ENCODE measurements around the gene CHST3. TPM values are rescaled to one million over a fixed set of nuclear protein-coding genes. Genes with fewer than 3 reads are reported as not detected.

Gene CHST3
- polyA plus RNA-seq, 1 donor from 2014 or later, result 4.1 TPM

DNA sequence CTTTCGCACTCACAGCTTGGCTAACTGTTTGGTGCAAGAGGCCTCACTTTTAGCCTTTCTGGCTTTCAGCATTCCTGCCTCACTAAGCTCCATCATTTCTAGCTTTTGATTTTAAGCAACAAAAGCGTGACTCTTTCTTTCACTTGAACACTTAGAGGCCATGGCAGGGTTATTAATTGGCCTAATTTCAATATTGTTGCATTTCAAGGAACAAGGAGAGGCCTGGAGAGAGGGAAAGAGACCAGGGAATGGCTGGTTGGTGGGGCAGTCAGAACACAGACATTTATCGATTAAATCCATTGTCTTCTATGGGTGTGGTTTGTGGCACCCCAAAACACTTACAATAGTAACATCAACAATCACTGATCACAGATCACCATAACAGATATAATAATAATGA is 31.3 kb downstream of the CHST3 start:
- TF ChIP-seq EZH2 (IDR thresholded peaks at IDR 0.05; ENCODE audit: borderline replicate concordance, insufficient read depth, low read length, poor library complexity, severe bottlenecking) (no peak), MXI1 (conservative IDR thresholded peaks at IDR 0.05; ENCODE audit: poor library complexity, severe bottlenecking) (no peak), TAF1 (IDR thresholded peaks at IDR 0.05; ENCODE audit: low read depth) (no peak), EP300 (conservative IDR thresholded peaks at IDR 0.05; ENCODE audit: poor library complexity, severe bottlenecking) (no peak), SMC3 (conservative IDR thresholded peaks at IDR 0.05; ENCODE audit: poor library complexity) (no peak), RAD21 (conservative IDR thresholded peaks at IDR 0.05) (no peak), POLR2AphosphoS5 (IDR thresholded peaks at IDR 0.05) (no peak)
- TF ChIP-seq, protein P1, sequence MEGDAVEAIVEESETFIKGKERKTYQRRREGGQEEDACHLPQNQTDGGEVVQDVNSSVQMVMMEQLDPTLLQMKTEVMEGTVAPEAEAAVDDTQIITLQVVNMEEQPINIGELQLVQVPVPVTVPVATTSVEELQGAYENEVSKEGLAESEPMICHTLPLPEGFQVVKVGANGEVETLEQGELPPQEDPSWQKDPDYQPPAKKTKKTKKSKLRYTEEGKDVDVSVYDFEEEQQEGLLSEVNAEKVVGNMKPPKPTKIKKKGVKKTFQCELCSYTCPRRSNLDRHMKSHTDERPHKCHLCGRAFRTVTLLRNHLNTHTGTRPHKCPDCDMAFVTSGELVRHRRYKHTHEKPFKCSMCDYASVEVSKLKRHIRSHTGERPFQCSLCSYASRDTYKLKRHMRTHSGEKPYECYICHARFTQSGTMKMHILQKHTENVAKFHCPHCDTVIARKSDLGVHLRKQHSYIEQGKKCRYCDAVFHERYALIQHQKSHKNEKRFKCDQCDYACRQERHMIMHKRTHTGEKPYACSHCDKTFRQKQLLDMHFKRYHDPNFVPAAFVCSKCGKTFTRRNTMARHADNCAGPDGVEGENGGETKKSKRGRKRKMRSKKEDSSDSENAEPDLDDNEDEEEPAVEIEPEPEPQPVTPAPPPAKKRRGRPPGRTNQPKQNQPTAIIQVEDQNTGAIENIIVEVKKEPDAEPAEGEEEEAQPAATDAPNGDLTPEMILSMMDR (IDR thresholded peaks at IDR 0.05; ENCODE audit: poor library complexity, severe bottlenecking), result no peak
- Histone ChIP-seq H3K9me2 (ENCODE audit: insufficient read depth, low read length) (no peaks in the 10 kb centered on the region), H3K27ac (ENCODE audit: low read length) (no peak overlapping the region), H3K9me3 (ENCODE audit: low read length) (no peaks in the 10 kb centered on the region), H3K36me3 (ENCODE audit: insufficient read depth, low read length) (no peaks in the 10 kb centered on the region), H3K27me3 (ENCODE audit: insufficient read depth, low read depth, low read length) (no peaks in the 10 kb centered on the region), H3F3A (ENCODE audit: insufficient read depth, low read length, poor library complexity, severe bottlenecking) (no peaks in the 10 kb centered on the region), H3K79me2 (replicated peaks; ENCODE audit: insufficient read depth, low read length) (no peaks in the 10 kb centered on the region), H3K9ac (ENCODE audit: low read length) (no peak overlapping the region), H3K4me3 (ENCODE audit: low read length) (no peak overlapping the region), H4K20me1 (ENCODE audit: insufficient read depth) (no peaks in the 10 kb centered on the region), H2AFZ (ENCODE audit: low read depth, low read length) (no peak overlapping the region), H3K4me2 (ENCODE audit: low read length) (no peak overlapping the region)

DNA sequence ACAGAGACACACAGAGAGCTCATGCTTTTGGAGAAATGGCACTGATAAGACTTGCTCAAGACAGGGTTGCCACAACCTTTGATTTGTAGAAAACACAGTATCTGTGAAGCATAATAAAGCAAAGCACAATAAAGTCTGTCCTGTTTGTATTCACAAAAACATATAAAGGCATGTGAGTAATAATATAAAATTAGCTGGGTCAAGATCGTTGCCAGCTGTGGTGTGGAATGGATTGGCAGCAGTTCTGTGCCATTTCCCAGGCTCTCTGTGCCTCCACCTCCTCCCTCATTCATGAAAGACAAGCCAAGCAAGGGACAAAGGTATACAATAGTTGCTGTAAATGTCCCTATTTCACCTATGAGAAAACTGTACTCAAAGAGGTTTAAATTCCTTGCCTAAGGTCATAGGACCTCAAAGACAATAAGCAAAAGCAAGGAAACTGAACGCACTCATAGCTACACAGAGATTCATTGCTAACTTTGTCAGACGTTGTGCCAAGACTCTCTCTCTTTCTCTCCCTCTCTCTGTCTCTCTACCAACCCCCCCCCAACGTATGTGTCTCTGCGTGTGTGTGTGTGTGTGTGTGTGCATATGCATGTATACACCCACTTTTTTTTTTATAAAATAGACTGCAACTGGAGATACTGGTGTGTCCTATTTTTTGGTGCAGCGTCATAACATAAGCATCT is 31.8 kb downstream of the CHST3 start:
- Histone ChIP-seq H3K79me2 (replicated peaks; ENCODE audit: insufficient read depth, low read length) (no peaks in the 10 kb centered on the region), H3K9me2 (ENCODE audit: insufficient read depth, low read length) (no peaks in the 10 kb centered on the region), H3K27ac (ENCODE audit: low read length) (no peak overlapping the region), H3K27me3 (ENCODE audit: insufficient read depth, low read depth, low read length) (no peaks in the 10 kb centered on the region), H3K4me3 (ENCODE audit: low read length) (no peak overlapping the region), H3K9ac (ENCODE audit: low read length) (no peak overlapping the region), H3K9me3 (ENCODE audit: low read length) (no peaks in the 10 kb centered on the region), H3K4me2 (ENCODE audit: low read length) (no peak overlapping the region), H3F3A (ENCODE audit: insufficient read depth, low read length, poor library complexity, severe bottlenecking) (no peaks in the 10 kb centered on the region), H4K20me1 (ENCODE audit: insufficient read depth) (no peaks in the 10 kb centered on the region), H3K36me3 (ENCODE audit: insufficient read depth, low read length) (no peaks in the 10 kb centered on the region), H2AFZ (ENCODE audit: low read depth, low read length) (no peak overlapping the region)
- TF ChIP-seq, protein P1 (IDR thresholded peaks at IDR 0.05; ENCODE audit: poor library complexity, severe bottlenecking), result no peak
- no peak for TF ChIP-seq TAF1 (IDR thresholded peaks at IDR 0.05; ENCODE audit: low read depth)
- no peak for TF ChIP-seq MXI1 (conservative IDR thresholded peaks at IDR 0.05; ENCODE audit: poor library complexity, severe bottlenecking)
- no peak for TF ChIP-seq POLR2AphosphoS5 (IDR thresholded peaks at IDR 0.05)
- TF ChIP-seq EP300 (conservative IDR thresholded peaks at IDR 0.05; ENCODE audit: poor library complexity, severe bottlenecking), result no peak
- no peak for TF ChIP-seq RAD21 (conservative IDR thresholded peaks at IDR 0.05)
- TF ChIP-seq, protein P2, sequence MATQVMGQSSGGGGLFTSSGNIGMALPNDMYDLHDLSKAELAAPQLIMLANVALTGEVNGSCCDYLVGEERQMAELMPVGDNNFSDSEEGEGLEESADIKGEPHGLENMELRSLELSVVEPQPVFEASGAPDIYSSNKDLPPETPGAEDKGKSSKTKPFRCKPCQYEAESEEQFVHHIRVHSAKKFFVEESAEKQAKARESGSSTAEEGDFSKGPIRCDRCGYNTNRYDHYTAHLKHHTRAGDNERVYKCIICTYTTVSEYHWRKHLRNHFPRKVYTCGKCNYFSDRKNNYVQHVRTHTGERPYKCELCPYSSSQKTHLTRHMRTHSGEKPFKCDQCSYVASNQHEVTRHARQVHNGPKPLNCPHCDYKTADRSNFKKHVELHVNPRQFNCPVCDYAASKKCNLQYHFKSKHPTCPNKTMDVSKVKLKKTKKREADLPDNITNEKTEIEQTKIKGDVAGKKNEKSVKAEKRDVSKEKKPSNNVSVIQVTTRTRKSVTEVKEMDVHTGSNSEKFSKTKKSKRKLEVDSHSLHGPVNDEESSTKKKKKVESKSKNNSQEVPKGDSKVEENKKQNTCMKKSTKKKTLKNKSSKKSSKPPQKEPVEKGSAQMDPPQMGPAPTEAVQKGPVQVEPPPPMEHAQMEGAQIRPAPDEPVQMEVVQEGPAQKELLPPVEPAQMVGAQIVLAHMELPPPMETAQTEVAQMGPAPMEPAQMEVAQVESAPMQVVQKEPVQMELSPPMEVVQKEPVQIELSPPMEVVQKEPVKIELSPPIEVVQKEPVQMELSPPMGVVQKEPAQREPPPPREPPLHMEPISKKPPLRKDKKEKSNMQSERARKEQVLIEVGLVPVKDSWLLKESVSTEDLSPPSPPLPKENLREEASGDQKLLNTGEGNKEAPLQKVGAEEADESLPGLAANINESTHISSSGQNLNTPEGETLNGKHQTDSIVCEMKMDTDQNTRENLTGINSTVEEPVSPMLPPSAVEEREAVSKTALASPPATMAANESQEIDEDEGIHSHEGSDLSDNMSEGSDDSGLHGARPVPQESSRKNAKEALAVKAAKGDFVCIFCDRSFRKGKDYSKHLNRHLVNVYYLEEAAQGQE (IDR thresholded peaks at IDR 0.05; ENCODE audit: borderline replicate concordance), result no peak
- TF ChIP-seq EZH2 (IDR thresholded peaks at IDR 0.05; ENCODE audit: borderline replicate concordance, insufficient read depth, low read length, poor library complexity, severe bottlenecking), result no peak
- TF ChIP-seq SMC3 (conservative IDR thresholded peaks at IDR 0.05; ENCODE audit: poor library complexity), result no peak
